ENCODE measurements around the gene CDC42SE2.

The CDC42SE2 gene

DNA sequence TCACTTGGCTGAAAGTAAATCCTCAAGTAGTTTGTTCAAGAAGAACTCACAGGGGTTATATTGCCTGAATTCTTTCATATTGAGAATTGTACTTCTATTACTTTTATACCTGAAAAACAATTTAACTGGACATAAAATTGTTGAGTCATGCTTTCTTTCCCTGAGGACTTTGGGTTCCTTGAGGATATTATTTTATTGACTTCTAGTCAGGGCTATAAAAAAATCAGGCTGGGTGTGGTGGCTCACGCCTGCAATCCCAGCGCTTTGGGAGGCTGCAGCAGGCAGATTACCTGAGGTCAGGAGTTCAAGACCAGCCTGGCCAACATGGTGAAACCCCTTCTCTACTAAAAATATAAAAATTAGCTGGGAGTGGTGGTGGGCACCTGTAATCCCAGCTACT is 17.9 kb upstream of the CDC42SE2 start:
- no peaks in the 10 kb centered on the region; the same call in 1 of the 2 replicates for H3F3A ChIP-seq (ENCODE audit: insufficient read depth, low read length)
- H3K36me3 ChIP-seq (ENCODE audit: insufficient read depth, low read length), result peaks cover 54% of the 10 kb centered on the region
- no peaks in the 10 kb centered on the region for H3K9me3 ChIP-seq (ENCODE audit: low read length)
- H3K27ac ChIP-seq (ENCODE audit: low read depth, low read length, poor library complexity, severe bottlenecking), result no peak overlapping the region
- no peak overlapping the region for H3K4me3 ChIP-seq (ENCODE audit: low read depth, low read length, poor library complexity, severe bottlenecking)
- H3K79me2 ChIP-seq (ENCODE audit: insufficient read depth, low read length), result no peaks in the 10 kb centered on the region
- H2AFZ ChIP-seq (ENCODE audit: low read length), result no peak overlapping the region
- TF ChIP-seq, protein P1, sequence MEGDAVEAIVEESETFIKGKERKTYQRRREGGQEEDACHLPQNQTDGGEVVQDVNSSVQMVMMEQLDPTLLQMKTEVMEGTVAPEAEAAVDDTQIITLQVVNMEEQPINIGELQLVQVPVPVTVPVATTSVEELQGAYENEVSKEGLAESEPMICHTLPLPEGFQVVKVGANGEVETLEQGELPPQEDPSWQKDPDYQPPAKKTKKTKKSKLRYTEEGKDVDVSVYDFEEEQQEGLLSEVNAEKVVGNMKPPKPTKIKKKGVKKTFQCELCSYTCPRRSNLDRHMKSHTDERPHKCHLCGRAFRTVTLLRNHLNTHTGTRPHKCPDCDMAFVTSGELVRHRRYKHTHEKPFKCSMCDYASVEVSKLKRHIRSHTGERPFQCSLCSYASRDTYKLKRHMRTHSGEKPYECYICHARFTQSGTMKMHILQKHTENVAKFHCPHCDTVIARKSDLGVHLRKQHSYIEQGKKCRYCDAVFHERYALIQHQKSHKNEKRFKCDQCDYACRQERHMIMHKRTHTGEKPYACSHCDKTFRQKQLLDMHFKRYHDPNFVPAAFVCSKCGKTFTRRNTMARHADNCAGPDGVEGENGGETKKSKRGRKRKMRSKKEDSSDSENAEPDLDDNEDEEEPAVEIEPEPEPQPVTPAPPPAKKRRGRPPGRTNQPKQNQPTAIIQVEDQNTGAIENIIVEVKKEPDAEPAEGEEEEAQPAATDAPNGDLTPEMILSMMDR (IDR thresholded peaks at IDR 0.05; ENCODE audit: low read length), result no peak
- H3K27me3 ChIP-seq (ENCODE audit: insufficient read depth, low read length), result no peaks in the 10 kb centered on the region
- H3K9ac ChIP-seq (ENCODE audit: low read length), result no peak overlapping the region
- H3K4me1 ChIP-seq (ENCODE audit: insufficient read depth, low read length, severe bottlenecking), result peaks cover 14% of the 10 kb centered on the region
- no peaks in the 10 kb centered on the region for H3K9me2 ChIP-seq (ENCODE audit: low read depth, low read length)
- H3K4me2 ChIP-seq (ENCODE audit: low read length), result no peak overlapping the region
- no peaks in the 10 kb centered on the region for H4K20me1 ChIP-seq (ENCODE audit: insufficient read depth, low read length)

DNA sequence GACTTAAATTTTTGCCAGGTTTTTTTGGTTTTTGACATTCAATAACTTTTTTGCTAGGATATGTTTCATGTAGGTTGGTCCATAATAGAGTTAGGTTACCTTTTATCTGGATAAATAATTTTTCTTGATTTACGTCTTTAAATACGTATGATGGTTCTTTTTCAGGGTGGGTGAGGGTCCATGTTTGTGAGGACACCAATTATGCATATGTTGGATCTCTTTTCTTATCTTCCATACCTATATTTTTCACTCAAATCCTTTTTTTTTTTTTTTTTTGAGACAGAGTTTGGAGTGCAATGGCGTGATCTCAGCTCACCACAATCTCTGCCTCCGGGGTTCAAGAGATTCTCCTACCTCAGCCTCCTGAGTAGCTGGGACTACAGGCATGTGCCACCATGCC is 17.3 kb upstream of the CDC42SE2 start:
- H3K36me3 ChIP-seq (ENCODE audit: insufficient read depth, low read length), result peaks cover 49% of the 10 kb centered on the region
- H3K9ac ChIP-seq (ENCODE audit: low read length), result no peak overlapping the region
- no peaks in the 10 kb centered on the region for H3K9me2 ChIP-seq (ENCODE audit: low read depth, low read length)
- no peak overlapping the region for H2AFZ ChIP-seq (ENCODE audit: low read length)
- H3K9me3 ChIP-seq (ENCODE audit: low read length), result no peaks in the 10 kb centered on the region
- no peak overlapping the region for H3K4me3 ChIP-seq (ENCODE audit: low read depth, low read length, poor library complexity, severe bottlenecking)
- no peak overlapping the region for H3K27ac ChIP-seq (ENCODE audit: low read depth, low read length, poor library complexity, severe bottlenecking)
- no peak for TF ChIP-seq EZH2 (IDR thresholded peaks at IDR 0.05; ENCODE audit: borderline replicate concordance, low read length)
- TF ChIP-seq, protein P1 (IDR thresholded peaks at IDR 0.05; ENCODE audit: low read length), result no peak
- H4K20me1 ChIP-seq (ENCODE audit: insufficient read depth, low read length), result no peaks in the 10 kb centered on the region
- no peaks in the 10 kb centered on the region for H3K79me2 ChIP-seq (ENCODE audit: insufficient read depth, low read length)
- no peaks in the 10 kb centered on the region; the same call in 1 of the 2 replicates for H3F3A ChIP-seq (ENCODE audit: insufficient read depth, low read length)
- no peak overlapping the region for H3K4me2 ChIP-seq (ENCODE audit: low read length)
- peaks cover 20% of the 10 kb centered on the region for H3K4me1 ChIP-seq (ENCODE audit: insufficient read depth, low read length, severe bottlenecking)
- H3K27me3 ChIP-seq (ENCODE audit: insufficient read depth, low read length), result no peaks in the 10 kb centered on the region

DNA sequence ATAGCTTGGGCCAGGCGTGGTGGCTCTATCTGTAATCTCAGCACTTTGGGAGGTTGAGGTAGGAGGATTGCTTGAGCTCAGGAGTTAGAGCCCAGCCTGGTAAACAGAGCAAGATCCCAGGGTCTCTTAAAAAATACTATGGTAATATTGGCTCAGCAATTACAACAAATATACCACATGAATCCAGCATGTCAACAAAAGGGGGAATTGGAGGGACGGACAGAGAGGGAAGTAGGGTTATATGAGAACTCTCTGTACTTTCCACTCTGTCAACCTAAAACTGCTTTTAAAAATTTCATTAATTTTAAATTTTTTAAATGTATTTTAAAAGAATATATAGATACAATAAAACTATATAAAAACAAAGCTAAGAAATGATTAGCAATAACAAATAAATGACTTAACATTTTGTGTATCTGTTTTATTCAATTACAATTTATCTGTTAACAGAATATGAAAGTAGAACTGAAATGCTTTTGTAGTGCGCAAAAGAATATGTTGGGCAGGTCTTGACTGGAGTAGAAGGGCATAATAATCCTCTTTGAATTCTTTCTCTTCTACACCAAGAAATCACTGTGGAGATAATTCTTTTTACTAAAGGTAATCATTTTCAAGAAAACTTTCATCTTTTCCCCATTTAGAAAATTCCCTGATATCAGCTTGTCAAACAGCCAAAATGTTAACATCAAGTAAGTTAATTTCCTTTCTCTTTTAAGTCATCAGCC is 12.9 kb upstream of the CDC42SE2 start:
- peaks cover 56% of the 10 kb centered on the region for H3K4me1 ChIP-seq (ENCODE audit: insufficient read depth, low read length, severe bottlenecking)
- no peaks in the 10 kb centered on the region for H4K20me1 ChIP-seq (ENCODE audit: insufficient read depth, low read length)
- H3K9me2 ChIP-seq (ENCODE audit: low read depth, low read length), result no peaks in the 10 kb centered on the region
- H3K27me3 ChIP-seq (ENCODE audit: insufficient read depth, low read length), result no peaks in the 10 kb centered on the region
- H3K27ac ChIP-seq (ENCODE audit: low read depth, low read length, poor library complexity, severe bottlenecking), result peak overlapping the region; percentile 92
- no peaks in the 10 kb centered on the region; the same call in 1 of the 2 replicates for H3F3A ChIP-seq (ENCODE audit: insufficient read depth, low read length)
- H2AFZ ChIP-seq (ENCODE audit: low read length), result no peak overlapping the region
- no peaks in the 10 kb centered on the region for H3K79me2 ChIP-seq (ENCODE audit: insufficient read depth, low read length)
- no peak overlapping the region; the same call in 1 of the 2 replicates for H3K4me2 ChIP-seq (ENCODE audit: low read length)
- TF ChIP-seq, protein P1 (IDR thresholded peaks at IDR 0.05; ENCODE audit: low read length), result no peak
- no peak for TF ChIP-seq EZH2 (IDR thresholded peaks at IDR 0.05; ENCODE audit: borderline replicate concordance, low read length)
- peaks cover 16% of the 10 kb centered on the region for H3K36me3 ChIP-seq (ENCODE audit: insufficient read depth, low read length)
- no peaks in the 10 kb centered on the region for H3K9me3 ChIP-seq (ENCODE audit: low read length)
- no peak overlapping the region for H3K9ac ChIP-seq (ENCODE audit: low read length)
- no peak overlapping the region for H3K4me3 ChIP-seq (ENCODE audit: low read depth, low read length, poor library complexity, severe bottlenecking)

Measured in OCI-LY1 (cell line).